HEK293 (cell line): ENCODE results near the gene SPATA16.
"Not testable (repeated sequence)": the region's sequence is repeated elsewhere in the genome, so short reads cannot be mapped to it uniquely, and the experiment has no call there.

Source experiments
- MZF1 ChIP-seq: fragments of 450-650 bp; formaldehyde crosslinking; IDR thresholded peaks from 2 replicates; pipeline ENCODE4 v1.5.1; 2017; ENCODE audit warnings: missing biosample characterization, missing genetic modification characterization, borderline replicate concordance
- ZFHX2 ChIP-seq: fragments of 450-650 bp; formaldehyde crosslinking; conservative IDR thresholded peaks from 2 replicates; pipeline ENCODE4 v1.5.1; 2016; ENCODE audit warnings: missing biosample characterization, missing genetic modification characterization
- ZNF2 ChIP-seq: fragments of 450-650 bp; formaldehyde crosslinking; IDR thresholded peaks from 2 replicates; pipeline ENCODE4 v1.5.1; 2016; ENCODE audit warnings: missing biosample characterization, missing genetic modification characterization
- TF ChIP-seq, protein P1 (sequence below): fragments of 450-650 bp; formaldehyde crosslinking; IDR thresholded peaks from 2 replicates; pipeline ENCODE4 v1.5.1; 2016; ENCODE audit warnings: missing biosample characterization, missing genetic modification characterization

DNA sequence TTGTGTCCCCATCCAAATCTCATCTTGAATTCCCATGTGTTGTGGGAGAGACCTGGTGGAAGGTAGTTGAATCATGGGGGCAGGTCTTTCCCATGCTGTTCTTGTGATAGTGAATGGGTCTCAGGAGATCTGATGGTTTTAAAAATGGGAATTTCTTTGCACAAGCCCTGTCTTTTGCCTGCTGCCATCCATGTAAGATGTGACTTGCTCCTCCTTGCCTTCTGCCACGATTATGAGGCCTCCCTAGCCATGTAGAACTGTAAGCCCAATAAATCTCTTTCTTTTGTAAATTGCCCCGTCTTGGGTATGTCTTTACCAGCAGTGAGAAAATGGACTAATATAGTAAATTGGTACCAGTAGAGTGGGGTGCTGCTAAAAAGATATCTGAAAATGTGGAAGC is 261.7 kb downstream of the SPATA16 start:
- TF ChIP-seq ZNF2, MZF1, ZFHX2 (tag by site-specific recombination): not testable (repeated sequence)
- TF ChIP-seq, protein P1, sequence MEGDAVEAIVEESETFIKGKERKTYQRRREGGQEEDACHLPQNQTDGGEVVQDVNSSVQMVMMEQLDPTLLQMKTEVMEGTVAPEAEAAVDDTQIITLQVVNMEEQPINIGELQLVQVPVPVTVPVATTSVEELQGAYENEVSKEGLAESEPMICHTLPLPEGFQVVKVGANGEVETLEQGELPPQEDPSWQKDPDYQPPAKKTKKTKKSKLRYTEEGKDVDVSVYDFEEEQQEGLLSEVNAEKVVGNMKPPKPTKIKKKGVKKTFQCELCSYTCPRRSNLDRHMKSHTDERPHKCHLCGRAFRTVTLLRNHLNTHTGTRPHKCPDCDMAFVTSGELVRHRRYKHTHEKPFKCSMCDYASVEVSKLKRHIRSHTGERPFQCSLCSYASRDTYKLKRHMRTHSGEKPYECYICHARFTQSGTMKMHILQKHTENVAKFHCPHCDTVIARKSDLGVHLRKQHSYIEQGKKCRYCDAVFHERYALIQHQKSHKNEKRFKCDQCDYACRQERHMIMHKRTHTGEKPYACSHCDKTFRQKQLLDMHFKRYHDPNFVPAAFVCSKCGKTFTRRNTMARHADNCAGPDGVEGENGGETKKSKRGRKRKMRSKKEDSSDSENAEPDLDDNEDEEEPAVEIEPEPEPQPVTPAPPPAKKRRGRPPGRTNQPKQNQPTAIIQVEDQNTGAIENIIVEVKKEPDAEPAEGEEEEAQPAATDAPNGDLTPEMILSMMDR (tag by site-specific recombination) = not testable (repeated sequence)
